HEK293 (cell line): ENCODE measurements around the gene NEIL1.

Experiments used
- CTCF ChIA-PET: fragments of 350-600 bp; formaldehyde crosslinking; extraction: SDS; loops from one replicate; lab custom pipeline; 2021; ENCODE audit warnings: antibody characterized with exemption; lab: Yijun Ruan, JAX
- POLR2A ChIA-PET: fragments of 300-600 bp; formaldehyde crosslinking; extraction: SDS; loops from one replicate; lab custom pipeline; 2020; ENCODE audit warnings: antibody characterized with exemption, inconsistent platforms; lab: Yijun Ruan, JAX
- H3K27ac ChIP-seq: fragments of 200-500 bp; sonication (Bioruptor generic); 2 replicates; pipeline ENCODE4 v1.5.1; 2014; ENCODE audit warnings: low read depth, low read length, control low read depth, inconsistent platforms; ENCODE audit errors: extremely low read depth
- H3K36me3 ChIP-seq, 2 experiments: fragments of 200-500 bp in 1 of 2; sonication (Bioruptor generic) in 1 of 2; 1 replicate in 1 of 2; 2 replicates in 1 of 2; pipeline ENCODE4 v1.5.1; 2014 to 2017; ENCODE audit warnings: inconsistent platforms in 2 of 2, low read length in 2 of 2; ENCODE audit not compliant: control insufficient read depth in 2 of 2, insufficient read depth in 1 of 2
- H3K4me1 ChIP-seq: fragments of 200-500 bp; sonication (Bioruptor generic); 2 replicates; pipeline ENCODE4 v1.5.1; 2014; ENCODE audit warnings: mild to moderate bottlenecking, low read length, inconsistent platforms; ENCODE audit not compliant: control insufficient read depth, insufficient read depth
- H3K4me3 ChIP-seq: 2 replicates; pipeline ENCODE4 v1.5.1; 2011; ENCODE audit warnings: low read depth, mild to moderate bottlenecking, control low read depth, low read length, moderate library complexity
- H3K9me3 ChIP-seq: fragments of 200-500 bp; sonication (Bioruptor generic); 2 replicates; pipeline ENCODE4 v1.5.1; 2014; ENCODE audit warnings: low read depth, low read length, inconsistent platforms; ENCODE audit not compliant: control insufficient read depth, insufficient read depth
- HIC1 ChIP-seq: fragments of 450-650 bp; formaldehyde crosslinking; IDR thresholded peaks from 2 replicates; pipeline ENCODE4 v1.5.1; 2016; ENCODE audit warnings: missing biosample characterization, missing genetic modification characterization
- KLF16 ChIP-seq: fragments of 450-650 bp; formaldehyde crosslinking; IDR thresholded peaks from 2 replicates; pipeline ENCODE4 v1.5.1; 2017; ENCODE audit warnings: missing biosample characterization, missing genetic modification characterization
- ZBTB20 ChIP-seq: fragments of 450-650 bp; formaldehyde crosslinking; IDR thresholded peaks from 2 replicates; pipeline ENCODE4 v1.5.1; 2016; ENCODE audit warnings: missing biosample characterization, missing genetic modification characterization
- ZNF121 ChIP-seq: fragments of 450-650 bp; formaldehyde crosslinking; IDR thresholded peaks from 2 replicates; pipeline ENCODE4 v1.5.1; 2016; ENCODE audit warnings: missing biosample characterization, missing genetic modification characterization
- ZNF302 ChIP-seq: fragments of 450-650 bp; formaldehyde crosslinking; IDR thresholded peaks from 2 replicates; pipeline ENCODE4 v1.5.1; 2016; ENCODE audit warnings: missing biosample characterization, missing genetic modification characterization, low read depth
- ZNF350 ChIP-seq: fragments of 450-650 bp; formaldehyde crosslinking; IDR thresholded peaks from 2 replicates; pipeline ENCODE4 v1.5.0; 2017; ENCODE audit warnings: missing biosample characterization, mild to moderate bottlenecking, missing genetic modification characterization
- ZNF510 ChIP-seq: fragments of 450-650 bp; formaldehyde crosslinking; IDR thresholded peaks from 2 replicates; pipeline ENCODE4 v1.5.1; 2018; ENCODE audit warnings: mild to moderate bottlenecking, missing genetic modification characterization, missing biosample characterization; ENCODE audit not compliant: insufficient replicate concordance
- ZNF548 ChIP-seq: fragments of 450-650 bp; formaldehyde crosslinking; IDR thresholded peaks from 2 replicates; pipeline ENCODE4 v1.5.1; 2016; ENCODE audit warnings: missing biosample characterization, missing genetic modification characterization
- ZNF701 ChIP-seq: fragments of 450-650 bp; formaldehyde crosslinking; IDR thresholded peaks from 2 replicates; pipeline ENCODE4 v1.5.1; 2016; ENCODE audit warnings: missing biosample characterization, missing genetic modification characterization
- ZNF791 ChIP-seq: fragments of 450-650 bp; formaldehyde crosslinking; IDR thresholded peaks from 2 replicates; pipeline ENCODE4 v1.5.1; 2016; ENCODE audit warnings: missing biosample characterization, missing genetic modification characterization
- TF ChIP-seq, protein P1 (sequence below): fragments of 450-650 bp; IDR thresholded peaks from 2 replicates; pipeline ENCODE4 v1.5.1; 2018; ENCODE audit warnings: missing biosample characterization, mild to moderate bottlenecking, missing genetic modification characterization
- TF ChIP-seq, protein P2 (sequence below): fragments of 450-650 bp; formaldehyde crosslinking; IDR thresholded peaks from 2 replicates; pipeline ENCODE4 v1.5.0; 2017; ENCODE audit warnings: missing biosample characterization, missing genetic modification characterization, borderline replicate concordance
- TF ChIP-seq, protein P3 (sequence below): fragments of 450-650 bp; formaldehyde crosslinking; IDR thresholded peaks from 2 replicates; pipeline ENCODE4 v1.5.1; 2016; ENCODE audit warnings: missing biosample characterization, missing genetic modification characterization, low read depth

NEIL1 gene

GRCh38 chr15:75368689-75369239 lies 21.9 kb downstream of the NEIL1 start (continued):
- TF ChIP-seq, protein P1, sequence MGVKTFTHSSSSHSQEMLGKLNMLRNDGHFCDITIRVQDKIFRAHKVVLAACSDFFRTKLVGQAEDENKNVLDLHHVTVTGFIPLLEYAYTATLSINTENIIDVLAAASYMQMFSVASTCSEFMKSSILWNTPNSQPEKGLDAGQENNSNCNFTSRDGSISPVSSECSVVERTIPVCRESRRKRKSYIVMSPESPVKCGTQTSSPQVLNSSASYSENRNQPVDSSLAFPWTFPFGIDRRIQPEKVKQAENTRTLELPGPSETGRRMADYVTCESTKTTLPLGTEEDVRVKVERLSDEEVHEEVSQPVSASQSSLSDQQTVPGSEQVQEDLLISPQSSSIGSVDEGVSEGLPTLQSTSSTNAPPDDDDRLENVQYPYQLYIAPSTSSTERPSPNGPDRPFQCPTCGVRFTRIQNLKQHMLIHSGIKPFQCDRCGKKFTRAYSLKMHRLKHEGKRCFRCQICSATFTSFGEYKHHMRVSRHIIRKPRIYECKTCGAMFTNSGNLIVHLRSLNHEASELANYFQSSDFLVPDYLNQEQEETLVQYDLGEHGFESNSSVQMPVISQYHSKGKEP (tag by site-specific recombination): no peak; the same call in 1 of the 2 replicates
- TF ChIP-seq ZNF510 (tag by site-specific recombination) (no peak), ZBTB20 (peak; percentile 93), ZNF350 (tag by site-specific recombination) (no peak), ZNF548 (tag by site-specific recombination) (no peak), HIC1 (tag by site-specific recombination) (no peak)
- TF ChIP-seq, protein P2, sequence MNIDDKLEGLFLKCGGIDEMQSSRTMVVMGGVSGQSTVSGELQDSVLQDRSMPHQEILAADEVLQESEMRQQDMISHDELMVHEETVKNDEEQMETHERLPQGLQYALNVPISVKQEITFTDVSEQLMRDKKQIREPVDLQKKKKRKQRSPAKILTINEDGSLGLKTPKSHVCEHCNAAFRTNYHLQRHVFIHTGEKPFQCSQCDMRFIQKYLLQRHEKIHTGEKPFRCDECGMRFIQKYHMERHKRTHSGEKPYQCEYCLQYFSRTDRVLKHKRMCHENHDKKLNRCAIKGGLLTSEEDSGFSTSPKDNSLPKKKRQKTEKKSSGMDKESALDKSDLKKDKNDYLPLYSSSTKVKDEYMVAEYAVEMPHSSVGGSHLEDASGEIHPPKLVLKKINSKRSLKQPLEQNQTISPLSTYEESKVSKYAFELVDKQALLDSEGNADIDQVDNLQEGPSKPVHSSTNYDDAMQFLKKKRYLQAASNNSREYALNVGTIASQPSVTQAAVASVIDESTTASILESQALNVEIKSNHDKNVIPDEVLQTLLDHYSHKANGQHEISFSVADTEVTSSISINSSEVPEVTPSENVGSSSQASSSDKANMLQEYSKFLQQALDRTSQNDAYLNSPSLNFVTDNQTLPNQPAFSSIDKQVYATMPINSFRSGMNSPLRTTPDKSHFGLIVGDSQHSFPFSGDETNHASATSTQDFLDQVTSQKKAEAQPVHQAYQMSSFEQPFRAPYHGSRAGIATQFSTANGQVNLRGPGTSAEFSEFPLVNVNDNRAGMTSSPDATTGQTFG (tag by site-specific recombination): no peak

DNA sequence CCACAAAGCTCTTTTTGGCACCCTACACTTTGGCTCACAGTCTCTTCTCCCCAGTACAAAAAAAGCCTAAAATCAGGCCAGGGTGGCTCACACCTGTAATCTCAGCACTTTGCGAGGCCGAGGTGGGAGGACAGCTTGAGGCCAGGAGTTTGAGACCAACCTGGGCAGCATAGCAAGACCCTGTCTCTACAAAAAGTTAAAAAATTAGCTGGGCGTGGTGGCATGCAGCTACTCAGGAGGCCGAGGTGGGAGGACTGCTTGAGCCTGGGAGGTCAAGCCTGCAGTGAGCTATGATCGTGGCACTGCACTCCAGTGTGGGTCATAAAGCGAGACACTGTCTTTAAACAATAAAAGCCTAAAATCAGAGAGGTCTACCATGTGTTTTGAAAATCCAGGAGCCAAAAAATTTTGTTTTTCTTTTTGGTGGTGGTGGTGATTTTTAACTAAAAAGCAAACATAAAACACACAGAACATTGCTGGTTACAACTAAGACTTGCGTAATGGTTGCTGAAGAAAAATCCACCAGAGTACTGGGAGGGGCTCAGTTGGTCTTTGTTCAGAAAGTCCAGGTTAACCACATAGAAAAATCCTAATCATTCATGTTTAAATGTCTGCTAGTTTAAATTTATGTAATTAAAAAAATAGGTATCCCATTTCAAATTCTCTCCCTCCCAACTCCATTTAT lies 23.2 kb downstream of the NEIL1 start:
- Histone ChIP-seq H3K9me3 (no peaks in the 10 kb centered on the region), H3K27ac (no peak overlapping the region), H3K4me1 (peaks cover 8% of the 10 kb centered on the region), H3K4me3 (no peak overlapping the region), H3K36me3 (peaks cover 49 to 56% of the 10 kb centered on the region in 2 experiments)
- POLR2A ChIA-PET: interaction anchor here (0.5 to 5.8 kb wide), 9 partner anchors 17 to 521 kb away, joined by 3 to 242 read pairs (median 5); partner anchors contain the start of genes COMMD4, IMP3 and SIN3A
- CTCF ChIA-PET: interaction anchor here (0.6 to 5.3 kb wide), 12 partner anchors 12 to 432 kb away, joined by 3 to 66 read pairs (median 5); partner anchors contain the start of gene SNX33
- TF ChIP-seq, protein P3, sequence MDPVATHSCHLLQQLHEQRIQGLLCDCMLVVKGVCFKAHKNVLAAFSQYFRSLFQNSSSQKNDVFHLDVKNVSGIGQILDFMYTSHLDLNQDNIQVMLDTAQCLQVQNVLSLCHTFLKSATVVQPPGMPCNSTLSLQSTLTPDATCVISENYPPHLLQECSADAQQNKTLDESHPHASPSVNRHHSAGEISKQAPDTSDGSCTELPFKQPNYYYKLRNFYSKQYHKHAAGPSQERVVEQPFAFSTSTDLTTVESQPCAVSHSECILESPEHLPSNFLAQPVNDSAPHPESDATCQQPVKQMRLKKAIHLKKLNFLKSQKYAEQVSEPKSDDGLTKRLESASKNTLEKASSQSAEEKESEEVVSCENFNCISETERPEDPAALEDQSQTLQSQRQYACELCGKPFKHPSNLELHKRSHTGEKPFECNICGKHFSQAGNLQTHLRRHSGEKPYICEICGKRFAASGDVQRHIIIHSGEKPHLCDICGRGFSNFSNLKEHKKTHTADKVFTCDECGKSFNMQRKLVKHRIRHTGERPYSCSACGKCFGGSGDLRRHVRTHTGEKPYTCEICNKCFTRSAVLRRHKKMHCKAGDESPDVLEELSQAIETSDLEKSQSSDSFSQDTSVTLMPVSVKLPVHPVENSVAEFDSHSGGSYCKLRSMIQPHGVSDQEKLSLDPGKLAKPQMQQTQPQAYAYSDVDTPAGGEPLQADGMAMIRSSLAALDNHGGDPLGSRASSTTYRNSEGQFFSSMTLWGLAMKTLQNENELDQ (tag by site-specific recombination): no peak
- TF ChIP-seq ZNF791 (no peak), ZNF302 (tag by site-specific recombination) (no peak), KLF16 (no peak), ZNF701 (tag by site-specific recombination) (no peak), ZNF121 (peak; percentile 98)
